HL-60 (cell line): Measurements from ENCODE around the gene RAD51C.

Experiments used
- POLR2AphosphoS5 ChIP-seq: IDR thresholded peaks from 2 replicates; pipeline ENCODE4 v1.6.1; 2012; ENCODE audit warnings: low read depth
- TF ChIP-seq, protein P1 (sequence below): IDR thresholded peaks from one replicate; pipeline ENCODE4 v1.5.1; 2011; ENCODE audit warnings: low read length, control low read depth, inconsistent platforms; ENCODE audit not compliant: insufficient read depth

DNA sequence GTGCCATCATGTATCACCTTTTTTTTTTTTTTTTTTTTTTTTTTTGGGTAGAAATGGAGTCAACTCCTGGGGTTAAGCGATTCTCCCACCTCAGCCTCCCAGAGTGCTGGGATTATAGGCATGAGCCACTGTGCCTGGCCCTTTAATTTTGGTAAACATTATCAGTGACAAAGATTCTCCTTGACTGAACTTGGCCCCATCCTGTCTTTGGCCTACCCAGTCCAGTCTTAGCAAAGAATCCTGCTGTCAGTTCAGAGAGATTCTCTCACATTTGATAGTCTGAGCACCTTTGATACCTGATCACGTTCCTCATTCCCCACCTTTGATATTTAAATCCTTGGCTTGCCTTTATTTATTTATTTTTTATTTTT lies 11.5 kb downstream of the RAD51C start:
- TF ChIP-seq, protein P1, sequence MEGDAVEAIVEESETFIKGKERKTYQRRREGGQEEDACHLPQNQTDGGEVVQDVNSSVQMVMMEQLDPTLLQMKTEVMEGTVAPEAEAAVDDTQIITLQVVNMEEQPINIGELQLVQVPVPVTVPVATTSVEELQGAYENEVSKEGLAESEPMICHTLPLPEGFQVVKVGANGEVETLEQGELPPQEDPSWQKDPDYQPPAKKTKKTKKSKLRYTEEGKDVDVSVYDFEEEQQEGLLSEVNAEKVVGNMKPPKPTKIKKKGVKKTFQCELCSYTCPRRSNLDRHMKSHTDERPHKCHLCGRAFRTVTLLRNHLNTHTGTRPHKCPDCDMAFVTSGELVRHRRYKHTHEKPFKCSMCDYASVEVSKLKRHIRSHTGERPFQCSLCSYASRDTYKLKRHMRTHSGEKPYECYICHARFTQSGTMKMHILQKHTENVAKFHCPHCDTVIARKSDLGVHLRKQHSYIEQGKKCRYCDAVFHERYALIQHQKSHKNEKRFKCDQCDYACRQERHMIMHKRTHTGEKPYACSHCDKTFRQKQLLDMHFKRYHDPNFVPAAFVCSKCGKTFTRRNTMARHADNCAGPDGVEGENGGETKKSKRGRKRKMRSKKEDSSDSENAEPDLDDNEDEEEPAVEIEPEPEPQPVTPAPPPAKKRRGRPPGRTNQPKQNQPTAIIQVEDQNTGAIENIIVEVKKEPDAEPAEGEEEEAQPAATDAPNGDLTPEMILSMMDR, result no peak
- TF ChIP-seq POLR2AphosphoS5, result no peak
